Stomach (tissue), 9 donors: Measurements from ENCODE around the gene KCNH1. TPM values are rescaled to one million over a fixed set of nuclear protein-coding genes. Genes with fewer than 3 reads are reported as not detected.

Source experiments
- DNase-seq, 2 donors: peaks; one replicate each; pipeline versions ENCODE4 v3.0.0 to v3.0.0-alpha.2; 2013 to 2019
- H3K27ac ChIP-seq, 5 donors: fragments of 200-600 bp in 4 of 5; sonication (generic) in 4 of 5; one replicate each; pipeline ENCODE4 v1.5.1; 2013 to 2019; ENCODE audit warnings: mild to moderate bottlenecking in 1 of 5, moderate library complexity in 1 of 5
- H3K27me3 ChIP-seq, 3 donors: fragments of 200-600 bp; sonication (generic); one replicate each; pipeline ENCODE4 v1.5.1; 2017 to 2019; ENCODE audit warnings: mixed run types in 1 of 3
- H3K36me3 ChIP-seq, 4 donors: fragments of 200-600 bp; sonication (generic); 1 replicate in 3 of 4; 2 replicates in 1 of 4; pipeline ENCODE4 v1.5.1; 2016 to 2019
- H3K4me1 ChIP-seq, 4 donors: fragments of 200-600 bp; sonication (generic); one replicate each; pipeline ENCODE4 v1.5.1; 2016 to 2019
- H3K4me3 ChIP-seq, 4 donors: fragments of 200-600 bp; sonication (generic) in 3 of 4; one replicate each; pipeline ENCODE4 v1.5.1; 2016 to 2019; ENCODE audit warnings: mild to moderate bottlenecking in 1 of 4
- H3K9me3 ChIP-seq, 4 donors: fragments of 200-600 bp; sonication (generic); one replicate each; pipeline ENCODE4 v1.5.1; 2016 to 2019
- CTCF ChIP-seq, 7 experiments: fragments of 450-650 bp in 4 of 7; fragments of 200-600 bp in 3 of 7; sonication (generic) in 3 of 7; IDR thresholded peaks; one replicate each; pipeline ENCODE4 v1.5.1; 2016 to 2019; ENCODE audit warnings: antibody characterized with exemption in 7 of 7, control low read depth in 2 of 7, mild to moderate bottlenecking in 1 of 7
- EP300 ChIP-seq: sonication (generic); formaldehyde crosslinking; IDR thresholded peaks from one replicate; pipeline ENCODE4 v1.6.1; 2017; ENCODE audit warnings: antibody characterized with exemption
- POLR2A ChIP-seq, 4 donors: fragments of 450-650 bp; IDR thresholded peaks; one replicate each; pipeline ENCODE4 v1.6.1; 2016; ENCODE audit warnings: antibody characterized with exemption in 4 of 4, control low read depth in 2 of 4, mild to moderate bottlenecking in 1 of 4, moderate library complexity in 1 of 4
- POLR2AphosphoS5 ChIP-seq, 3 donors: sonication (generic); formaldehyde crosslinking; IDR thresholded peaks; one replicate each; pipeline ENCODE4 v1.6.1; 2016; ENCODE audit warnings: antibody characterized with exemption in 3 of 3
- WGBS, 5 donors: extraction: QIAGEN DNeasy Blood & Tissue Kit in 3 of 5; methylation state at CpG; one replicate each; pipeline versions ENCODE4 v1.1.5 to v1.1.7; 2013 to 2018; 5-methylcytosine and 5-hydroxymethylcytosine counted together
- intact Hi-C: fragments of 100-400 bp; cut with DNase I; formaldehyde crosslinking; loops from one replicate; pipeline ENCODE4 v1.15.1; 2023; ENCODE audit warnings: low total_unique reads
- polyA plus RNA-seq, 3 donors: library from polyadenylated mRNA; stranded (reverse); fragments of 200-250 nt; gene quantifications; one replicate each; pipeline ENCODE4 v1.2.3, GENCODE V29; 2013
- total RNA-seq, 5 donors: library from RNA; depleted of rRNA; stranded (reverse); fragments of >200 nt; gene quantifications; one replicate each; pipeline versions ENCODE4 v1.1.0 to v1.2.3, GENCODE V29; 2014 to 2016
- donor health status: healthy with polysubstance abuse.
- donor health status: Bipolar disorder and iron deficiency.
- donor health status: healthy.

Gene KCNH1
- total and polyA plus RNA-seq, 8 donors: 0.10 to 6.8 (median 3.2) TPM; not detected in 1

- H3K27me3 ChIP-seq: no peaks in the 10 kb centered on the region
- WGBS, 5 donors: 82 to 94% (median 93%) methylated on average over 2 of the region's 2 CpGs
- H3K4me3 ChIP-seq: no peak overlapping the region
- no peak for DNase-seq
- intact Hi-C loops: no loop called here
- TF ChIP-seq CTCF (IDR thresholded peaks at IDR 0.05): no peak
- no peak for TF ChIP-seq POLR2A (IDR thresholded peaks at IDR 0.05)
- H3K9me3 ChIP-seq: no peaks in the 10 kb centered on the region
- no peaks in the 10 kb centered on the region for H3K36me3 ChIP-seq
- no peak overlapping the region for H3K27ac ChIP-seq
- H3K4me1 ChIP-seq: peaks cover 0 to 10% (median 5%) of the 10 kb centered on the region in 4 donors
These were observed 504.7 kb downstream of the KCNH1 start for GRCh38 chr1:210629276-210629675.

GRCh38 chr1:210627755-210628154 lies 506.2 kb downstream of the KCNH1 start:
- no peak for DNase-seq
- no peak overlapping the region for H3K27ac ChIP-seq
- no peaks in the 10 kb centered on the region for H3K27me3 ChIP-seq
- no peak overlapping the region for H3K4me3 ChIP-seq
- H3K4me1 ChIP-seq: peaks cover 0 to 10% (median 5%) of the 10 kb centered on the region in 4 donors
- intact Hi-C loops: no loop called here
- no peaks in the 10 kb centered on the region for H3K9me3 ChIP-seq
- no peaks in the 10 kb centered on the region for H3K36me3 ChIP-seq
- TF ChIP-seq EP300 (no peak), POLR2AphosphoS5 (IDR thresholded peaks at IDR 0.05) (no peak), POLR2A (IDR thresholded peaks at IDR 0.05) (no peak), CTCF (IDR thresholded peaks at IDR 0.05) (no peak)

Other genes starting within 250 kb of the KCNH1 start
- 100 to 1,000 TPM in 1 of 5 donors, 10 to 100 TPM in 4; 17.9 to 128 (median 81.3) TPM for gene RCOR3, start 125.2 kb upstream of the KCNH1 start, total RNA-seq
- 10 to 100 TPM; 11.1 to 22.2 (median 15.0) TPM for gene RCOR3, start 125.2 kb upstream of the KCNH1 start, polyA plus RNA-seq
- gene TRAF5, start 192.7 kb upstream of the KCNH1 start, total RNA-seq: 10 to 100 TPM; 14.8 to 50.7 (median 22.6) TPM
- 1 to 10 TPM; 4.3 to 9.9 (median 4.3) TPM for gene TRAF5, start 192.7 kb upstream of the KCNH1 start, polyA plus RNA-seq